Endodermal cell (in vitro differentiated cells): ENCODE results near the gene VANGL2. TPM values are rescaled to one million over a fixed set of nuclear protein-coding genes. Genes with fewer than 3 reads are reported as not detected.

Experiments
- DNase-seq: peaks from one replicate; pipeline ENCODE4 v3.0.0-alpha.2; 2017
- H3K27ac ChIP-seq: 2 replicates; pipeline ENCODE4 v1.5.1; 2013; ENCODE audit warnings: mild to moderate bottlenecking, low read depth, low read length, moderate library complexity
- H3K27me3 ChIP-seq: 2 replicates; pipeline ENCODE4 v1.6.1; 2013; ENCODE audit warnings: mild to moderate bottlenecking, low read length, moderate library complexity; ENCODE audit not compliant: insufficient read depth, control insufficient read depth, poor library complexity, severe bottlenecking
- H3K36me3 ChIP-seq: 2 replicates; pipeline ENCODE4 v1.7.0; 2013; ENCODE audit warnings: mild to moderate bottlenecking, low read length, moderate library complexity; ENCODE audit not compliant: control insufficient read depth, insufficient read depth
- H3K4me1 ChIP-seq: one replicate; pipeline ENCODE4 v1.7.0; 2013; ENCODE audit warnings: low read length; ENCODE audit not compliant: control insufficient read depth, insufficient read depth
- H3K4me3 ChIP-seq: 2 replicates; pipeline ENCODE4 v1.5.1; 2013; ENCODE audit warnings: mild to moderate bottlenecking, low read length, moderate library complexity
- H3K9ac ChIP-seq: 2 replicates; pipeline ENCODE4 v1.6.1; 2013; ENCODE audit warnings: mild to moderate bottlenecking, low read length, moderate library complexity; ENCODE audit not compliant: poor library complexity, severe bottlenecking; ENCODE audit errors: extremely low read depth
- H3K9me3 ChIP-seq: 2 replicates; pipeline ENCODE4 v1.6.1; 2013; ENCODE audit warnings: mild to moderate bottlenecking, low read length, moderate library complexity; ENCODE audit not compliant: control insufficient read depth
- H3K27ac Mint-ChIP-seq: 2 replicates; pipeline ENCODE4 v1.8.0; 2020; ENCODE audit warnings: mixed read lengths
- H3K27me3 Mint-ChIP-seq: 2 replicates; pipeline ENCODE4 v1.8.0; 2021; ENCODE audit warnings: mild to moderate bottlenecking, mixed read lengths; ENCODE audit not compliant: insufficient read depth
- H3K36me3 Mint-ChIP-seq: 2 replicates; pipeline ENCODE4 v1.8.0; 2020; ENCODE audit warnings: low read depth, mixed read lengths
- H3K4me1 Mint-ChIP-seq: 2 replicates; pipeline ENCODE4 v1.8.0; 2020; ENCODE audit warnings: mixed read lengths
- H3K4me3 Mint-ChIP-seq: 2 replicates; pipeline ENCODE4 v1.8.0; 2020; ENCODE audit warnings: mild to moderate bottlenecking, moderate library complexity, mixed read lengths
- H3K9me3 Mint-ChIP-seq: 2 replicates; pipeline ENCODE4 v1.8.0; 2020; ENCODE audit warnings: mild to moderate bottlenecking, mixed read lengths
- WGBS, 2 experiments: methylation state at CpG; one replicate each; pipeline versions ENCODE4 v1.1.5 to v1.1.7; 2013; ENCODE audit warnings: missing lambda C conversion rate in 2 of 2, mixed read lengths in 1 of 2; ENCODE audit not compliant: insufficient coverage in 1 of 2, insufficient read length in 1 of 2; 5-methylcytosine and 5-hydroxymethylcytosine counted together
- total RNA-seq, 2 donors: library from RNA; stranded (reverse); fragmentation: NEBNext Ultra II Directional in 1 of 2; extraction: Animal tissue kit (Norgen Biotek cat#: 25700) in 1 of 2; gene quantifications; 2 replicates in 1 of 2; 3 replicates in 1 of 2; pipeline ENCODE4 v1.2.1, GENCODE V29; 2021
- TF ChIP-seq, protein P1 (sequence below): fragments of 200-600 bp; sonication (generic); conservative IDR thresholded peaks from 2 replicates; pipeline ENCODE4 v1.5.0; 2021; ENCODE audit warnings: antibody characterized with exemption, mild to moderate bottlenecking

The VANGL2 gene
- total RNA-seq, 2 donors from 2014 or later = 62.5 to 67.5 TPM

DNA sequence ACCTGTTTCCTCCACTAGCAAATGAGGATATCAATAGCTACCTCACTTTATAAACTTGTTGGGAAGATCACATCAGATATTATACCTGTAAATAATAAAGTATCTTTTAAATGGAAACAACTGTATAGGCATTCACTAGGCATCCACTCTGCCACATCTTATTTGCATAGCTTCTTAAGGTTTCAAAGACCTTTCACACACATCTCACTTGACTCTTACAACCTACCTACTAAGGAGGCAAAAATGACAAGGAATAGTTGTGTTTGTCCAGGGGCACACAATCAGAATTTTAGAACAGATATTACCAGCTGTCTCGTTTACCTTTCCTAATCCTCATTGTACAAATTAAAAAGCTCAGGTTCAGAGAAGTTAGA lies 51.5 kb downstream of the VANGL2 start:
- DNase-seq = no peak
- no peaks in the 10 kb centered on the region for H3K9me3 Mint-ChIP-seq
- Histone ChIP-seq H3K9me3 (no peaks in the 10 kb centered on the region), H3K27ac (no peak overlapping the region), H3K4me3 (no peak overlapping the region), H3K9ac (no peak overlapping the region), H3K27me3 (no peaks in the 10 kb centered on the region), H3K4me1 (no peaks in the 10 kb centered on the region), H3K36me3 (no peaks in the 10 kb centered on the region)
- H3K27ac Mint-ChIP-seq = no peak overlapping the region
- WGBS, 2 experiments = 87 to 100% methylated on average over 1 of the region's 1 CpG
- H3K36me3 Mint-ChIP-seq = no peaks in the 10 kb centered on the region
- TF ChIP-seq, protein P1, sequence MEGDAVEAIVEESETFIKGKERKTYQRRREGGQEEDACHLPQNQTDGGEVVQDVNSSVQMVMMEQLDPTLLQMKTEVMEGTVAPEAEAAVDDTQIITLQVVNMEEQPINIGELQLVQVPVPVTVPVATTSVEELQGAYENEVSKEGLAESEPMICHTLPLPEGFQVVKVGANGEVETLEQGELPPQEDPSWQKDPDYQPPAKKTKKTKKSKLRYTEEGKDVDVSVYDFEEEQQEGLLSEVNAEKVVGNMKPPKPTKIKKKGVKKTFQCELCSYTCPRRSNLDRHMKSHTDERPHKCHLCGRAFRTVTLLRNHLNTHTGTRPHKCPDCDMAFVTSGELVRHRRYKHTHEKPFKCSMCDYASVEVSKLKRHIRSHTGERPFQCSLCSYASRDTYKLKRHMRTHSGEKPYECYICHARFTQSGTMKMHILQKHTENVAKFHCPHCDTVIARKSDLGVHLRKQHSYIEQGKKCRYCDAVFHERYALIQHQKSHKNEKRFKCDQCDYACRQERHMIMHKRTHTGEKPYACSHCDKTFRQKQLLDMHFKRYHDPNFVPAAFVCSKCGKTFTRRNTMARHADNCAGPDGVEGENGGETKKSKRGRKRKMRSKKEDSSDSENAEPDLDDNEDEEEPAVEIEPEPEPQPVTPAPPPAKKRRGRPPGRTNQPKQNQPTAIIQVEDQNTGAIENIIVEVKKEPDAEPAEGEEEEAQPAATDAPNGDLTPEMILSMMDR = no peak
- peaks cover 6% of the 10 kb centered on the region for H3K4me1 Mint-ChIP-seq
- H3K27me3 Mint-ChIP-seq = no peaks in the 10 kb centered on the region
- no peak overlapping the region for H3K4me3 Mint-ChIP-seq

GRCh38 chr1:160453443-160453842 lies 53.1 kb downstream of the VANGL2 start:
- Histone ChIP-seq H3K27me3 (no peaks in the 10 kb centered on the region), H3K27ac (no peak overlapping the region), H3K4me1 (no peaks in the 10 kb centered on the region), H3K36me3 (no peaks in the 10 kb centered on the region), H3K9me3 (no peaks in the 10 kb centered on the region), H3K4me3 (no peak overlapping the region), H3K9ac (no peak overlapping the region)
- WGBS, 2 experiments = 92 to 96% methylated on average over 6 to 7 of the region's 7 CpGs
- Mint-ChIP-seq H3K27ac (no peak overlapping the region), H3K9me3 (no peaks in the 10 kb centered on the region), H3K4me1 (peaks cover 6% of the 10 kb centered on the region), H3K27me3 (no peaks in the 10 kb centered on the region), H3K4me3 (no peak overlapping the region), H3K36me3 (no peaks in the 10 kb centered on the region)
- TF ChIP-seq, protein P1 = no peak
- DNase-seq = no peak

DNA sequence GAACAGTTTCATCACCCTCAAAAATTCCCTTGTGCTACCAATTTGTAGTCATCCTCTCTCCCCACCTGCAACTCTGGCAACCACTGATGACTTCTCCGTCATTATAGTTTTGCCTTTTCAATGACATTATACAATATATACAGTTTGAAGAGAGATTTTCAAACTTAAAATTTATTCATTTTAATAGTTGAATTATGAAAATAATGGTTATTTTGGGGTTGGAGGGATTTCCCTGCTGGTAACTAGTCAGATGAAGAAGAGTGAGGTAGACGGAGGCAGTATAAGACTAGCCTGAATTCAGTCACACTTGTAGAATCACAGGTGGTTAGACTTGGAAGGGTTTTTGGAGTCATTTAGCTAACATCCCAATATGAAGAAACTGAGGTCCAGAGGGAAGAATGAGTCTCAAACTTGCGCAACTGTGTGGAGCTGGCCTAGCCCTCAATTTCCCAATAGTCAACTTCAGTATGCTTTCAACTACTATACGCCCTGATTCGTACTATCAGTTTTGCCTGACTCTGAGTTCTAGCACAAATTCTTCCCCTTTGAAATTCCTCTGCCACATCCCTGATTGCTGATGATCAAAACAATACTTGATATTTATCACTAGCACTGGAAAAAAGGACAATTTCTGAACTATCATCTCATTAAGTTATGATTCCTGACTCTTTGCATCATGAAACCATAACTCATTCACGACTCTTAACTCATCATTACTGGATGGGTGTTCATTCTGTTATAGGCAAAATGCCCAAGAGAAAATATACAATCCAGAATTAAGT lies 54.2 kb downstream of the VANGL2 start:
- H3K9me3 Mint-ChIP-seq = no peaks in the 10 kb centered on the region

More for the DNA sequence above, 54.2 kb downstream of the VANGL2 start:
- Histone ChIP-seq H3K27ac (no peak overlapping the region), H3K4me1 (no peaks in the 10 kb centered on the region), H3K27me3 (no peaks in the 10 kb centered on the region), H3K36me3 (no peaks in the 10 kb centered on the region), H3K9ac (no peak overlapping the region), H3K9me3 (no peaks in the 10 kb centered on the region), H3K4me3 (no peak overlapping the region)
- no peak overlapping the region for H3K27ac Mint-ChIP-seq
- 93 to 94% methylated on average over 4 to 5 of the region's 6 CpGs for WGBS, 2 experiments
- TF ChIP-seq, protein P1 = no peak
- DNase-seq = no peak
- H3K27me3 Mint-ChIP-seq = no peaks in the 10 kb centered on the region
- no peaks in the 10 kb centered on the region for H3K36me3 Mint-ChIP-seq
- no peak overlapping the region for H3K4me3 Mint-ChIP-seq
- H3K4me1 Mint-ChIP-seq = peaks cover 9% of the 10 kb centered on the region
